GM18909 (cell line): ENCODE measurements around the gene JOSD2.

Experiments used
- ATAC-seq: cut with Tn5 transposase; IDR thresholded peaks from one replicate; pipeline ENCODE4 v1.9.1; 2021; ENCODE audit warnings: mild to moderate bottlenecking; ENCODE audit not compliant: unreplicated experiment, poor library complexity

Gene JOSD2

DNA sequence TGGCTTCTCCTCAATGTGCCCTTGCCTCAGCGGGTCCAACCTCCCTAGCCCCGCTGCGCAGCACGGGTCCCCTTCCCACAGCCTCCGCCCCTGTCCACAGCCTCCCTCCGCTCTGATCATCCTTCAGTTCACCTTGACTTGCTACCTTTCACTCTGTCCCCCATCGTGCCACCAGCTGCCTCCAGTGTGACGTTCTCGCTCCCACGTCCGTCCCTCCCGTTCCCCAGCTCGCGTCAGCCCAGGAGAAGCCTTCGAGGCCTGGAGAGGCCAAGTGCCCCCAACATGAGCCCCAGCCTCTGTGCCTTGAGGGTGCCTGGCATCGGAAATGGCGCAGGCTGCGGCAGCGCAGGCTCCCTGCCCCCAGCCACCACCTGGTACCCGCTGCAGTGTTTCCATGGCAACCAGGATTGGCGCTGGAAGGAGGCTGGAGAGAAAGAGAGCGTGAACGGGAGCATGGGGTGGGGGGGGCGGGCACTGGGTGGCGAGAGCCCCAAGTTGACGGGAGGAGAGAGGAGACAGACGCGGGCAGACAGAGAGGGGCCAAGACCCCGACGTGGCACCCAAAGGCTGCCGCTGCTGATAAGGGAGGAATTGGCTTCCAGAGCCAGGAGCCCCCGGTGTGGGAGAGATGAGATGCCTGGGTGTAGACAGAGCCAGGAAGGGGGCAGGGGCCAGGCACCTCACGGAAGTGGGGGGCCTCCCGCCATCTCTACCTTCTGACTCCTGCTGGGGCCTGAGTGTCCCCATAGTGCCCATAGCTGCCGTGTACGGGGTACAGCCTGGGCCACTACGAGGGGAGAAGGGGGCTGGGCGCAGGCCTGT, 3.6 kb upstream of the JOSD2 start:
- ATAC-seq: no peak

DNA sequence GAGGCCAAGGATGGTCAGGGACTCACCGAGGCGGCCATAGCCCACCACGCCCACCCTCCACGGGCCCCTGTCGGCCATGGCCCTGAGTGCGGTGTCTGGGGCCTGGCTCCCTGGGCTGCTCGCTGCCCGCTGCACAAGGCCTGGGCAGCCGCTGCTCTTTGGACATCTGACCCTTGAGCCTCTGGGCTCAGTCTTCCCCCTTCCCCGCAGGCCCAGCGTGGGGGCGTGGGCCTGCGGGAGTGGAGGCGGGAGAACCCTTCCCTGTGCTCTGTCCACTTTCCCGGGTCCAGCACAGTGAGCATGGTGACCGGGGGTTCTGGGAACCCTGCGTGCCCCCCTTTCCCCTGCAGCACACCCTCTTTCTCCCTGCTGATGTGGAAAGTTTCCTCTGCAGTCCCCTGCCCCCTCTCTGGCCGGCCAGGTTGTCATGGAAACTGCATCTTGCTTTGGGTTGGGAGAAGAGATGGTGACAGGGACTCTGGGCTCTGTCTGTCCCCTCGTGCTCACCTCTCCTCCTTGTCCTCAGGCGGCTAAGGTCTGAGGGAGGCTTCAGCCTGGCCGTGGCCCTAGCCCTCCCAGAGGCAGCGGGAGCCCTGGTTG, 2.9 kb upstream of the JOSD2 start, which contains the start of gene ASPDH:
Gene ASPDH (minus strand): TSS at position 168 of the 600 bp plus-strand sequence. CDS start 90 bp downstream, at position 78.
- no peak for ATAC-seq

- ATAC-seq: no peak
Measured at GRCh38 chr19:50512999-50513745, 2.2 kb upstream of the JOSD2 start.

- ATAC-seq: no peak
Measured at GRCh38 chr19:50512112-50512998, 1.4 kb upstream of the JOSD2 start.

DNA sequence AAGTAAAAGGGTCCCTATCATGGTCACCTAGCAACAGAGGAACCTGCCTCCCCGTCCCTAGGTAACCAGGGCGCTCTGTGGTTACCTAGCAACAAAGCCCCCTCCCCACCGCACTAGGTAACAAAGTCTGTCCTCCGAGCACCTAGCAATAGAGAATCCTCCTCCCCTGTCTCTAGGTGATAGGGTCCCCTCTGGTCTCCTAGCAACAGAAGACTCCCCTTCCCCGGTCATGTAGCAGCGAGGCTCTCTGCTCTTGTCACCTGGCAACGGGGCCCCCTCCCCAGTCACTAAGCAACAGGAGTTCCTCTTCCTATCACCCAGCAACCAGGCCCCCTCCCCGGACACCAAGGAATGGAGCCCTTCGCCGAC, 307 bp downstream of the JOSD2 start:
- ATAC-seq: no peak

DNA sequence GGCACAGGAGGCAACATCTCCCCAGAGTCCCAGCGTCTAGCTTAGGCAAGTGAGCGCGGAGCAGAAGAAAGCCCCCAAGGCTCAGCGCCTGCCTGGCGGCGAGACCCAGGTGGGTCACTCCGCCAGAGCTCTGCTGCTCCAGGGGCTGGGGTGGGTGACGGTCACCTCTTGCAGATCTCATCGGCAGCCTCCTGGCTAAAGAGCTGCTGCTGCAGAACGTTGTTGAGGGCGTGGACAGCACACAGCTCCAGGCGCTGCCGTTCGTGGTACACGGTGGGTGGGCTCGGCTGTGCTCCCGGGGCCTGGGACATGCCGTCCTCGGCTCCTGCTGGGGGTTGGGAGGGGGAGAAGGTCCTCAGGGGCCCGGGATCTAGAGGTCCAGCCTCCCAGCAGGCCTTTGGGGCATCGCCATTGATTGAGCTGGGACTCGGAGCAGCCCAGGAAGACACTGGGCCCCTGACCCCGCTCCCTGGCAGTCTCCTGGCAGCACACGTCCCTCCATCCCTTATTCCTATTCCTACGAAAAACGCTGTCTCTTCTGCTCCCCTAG, 795 bp downstream of the JOSD2 start:
- no peak for ATAC-seq

GRCh38 chr19:50509366-50509765, 1.6 kb downstream of the JOSD2 start:
- ATAC-seq: no peak

DNA sequence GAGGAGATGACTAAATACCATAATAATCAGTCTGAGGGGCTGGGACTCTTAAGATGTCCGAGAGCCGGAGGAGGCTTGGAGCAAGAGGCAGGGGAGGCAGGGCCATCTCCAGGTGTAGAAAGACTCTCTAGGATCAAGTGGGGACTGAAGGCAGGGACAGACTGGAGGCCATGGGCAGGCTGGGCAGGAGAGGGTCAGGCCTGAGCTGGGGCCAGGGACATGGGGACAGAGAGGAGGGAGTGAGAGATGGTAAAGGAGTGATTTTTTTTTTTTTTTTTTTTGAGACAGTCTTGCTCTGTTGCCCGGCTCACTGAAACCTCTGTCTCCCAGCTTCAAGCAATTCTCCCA, 2.2 kb downstream of the JOSD2 start:
- ATAC-seq: no peak

DNA sequence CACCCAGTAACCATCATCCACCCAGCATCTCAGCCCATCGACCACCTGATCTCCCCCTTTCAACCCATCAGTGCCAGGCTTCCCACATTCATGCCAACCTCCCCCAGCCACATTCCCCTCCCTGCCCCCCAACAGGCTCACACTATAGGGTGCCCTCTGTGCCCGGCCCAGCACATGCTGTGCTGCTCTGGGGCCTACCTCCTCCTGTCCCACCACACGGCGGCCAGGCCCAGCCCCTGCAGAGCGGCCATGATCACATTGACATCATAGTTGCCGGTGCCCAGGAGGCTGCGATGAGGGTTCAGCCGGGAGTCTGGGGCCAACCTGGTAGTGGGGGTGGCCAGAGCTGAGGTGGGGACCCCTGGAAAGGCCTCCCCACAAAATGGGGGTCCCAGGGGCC, 3.6 kb downstream of the JOSD2 start:
- ATAC-seq: no peak

DNA sequence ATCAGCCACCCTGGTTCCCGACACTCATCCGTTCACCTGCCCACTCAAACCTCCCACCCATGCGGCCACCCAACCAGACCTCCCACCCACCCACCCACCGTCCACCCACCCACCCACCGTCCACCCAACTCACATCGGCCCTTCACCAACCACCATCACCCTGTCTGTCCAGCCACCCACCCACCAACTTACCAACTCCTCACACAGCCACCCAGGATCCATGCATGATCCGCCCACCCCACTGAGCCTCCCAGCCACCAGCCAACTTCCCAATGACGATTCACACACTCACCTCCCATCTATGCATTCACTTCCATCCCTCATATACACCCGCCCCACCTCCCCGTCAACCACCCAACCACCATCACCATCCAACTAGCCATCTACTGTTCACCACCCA, 4.3 kb downstream of the JOSD2 start:
- ATAC-seq: no peak

DNA sequence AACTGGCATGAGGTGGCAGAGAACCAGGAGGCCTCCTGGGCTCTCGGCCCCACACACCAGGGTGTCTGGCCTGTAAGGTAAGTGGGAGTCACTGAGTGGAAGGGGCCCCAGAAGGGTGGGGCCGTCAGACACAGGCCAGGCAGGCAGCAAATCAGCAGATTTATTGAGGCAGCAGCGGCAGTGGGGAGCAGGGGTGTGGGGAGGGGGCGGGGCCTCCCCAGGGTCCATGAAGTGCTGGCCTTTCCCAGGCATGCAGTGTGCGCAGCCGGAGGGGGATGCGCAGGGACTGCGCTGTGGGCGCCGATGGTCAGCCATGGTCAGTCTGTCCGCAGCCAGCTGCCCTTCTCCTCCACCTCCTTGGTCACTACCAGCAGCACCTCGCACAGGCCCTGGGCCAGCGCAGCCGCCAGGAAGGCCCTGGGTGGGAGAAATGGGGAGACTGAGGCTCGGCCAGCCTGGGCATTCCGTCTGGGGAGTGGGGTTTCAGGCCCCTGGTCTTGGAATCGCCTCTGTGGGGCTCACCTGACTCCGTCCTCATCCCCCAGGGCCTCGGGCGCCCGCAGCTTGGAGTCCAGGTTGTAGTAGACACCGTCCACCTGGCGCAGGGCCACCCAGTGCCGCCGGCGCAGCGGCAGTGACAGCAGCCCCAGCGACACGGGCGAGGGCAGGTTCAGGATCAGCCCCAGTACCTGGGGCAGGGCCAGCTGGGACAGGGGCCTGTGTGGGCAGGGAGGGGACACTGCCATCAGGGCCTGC, 5.0 kb downstream of the JOSD2 start:
- ATAC-seq: no peak

DNA sequence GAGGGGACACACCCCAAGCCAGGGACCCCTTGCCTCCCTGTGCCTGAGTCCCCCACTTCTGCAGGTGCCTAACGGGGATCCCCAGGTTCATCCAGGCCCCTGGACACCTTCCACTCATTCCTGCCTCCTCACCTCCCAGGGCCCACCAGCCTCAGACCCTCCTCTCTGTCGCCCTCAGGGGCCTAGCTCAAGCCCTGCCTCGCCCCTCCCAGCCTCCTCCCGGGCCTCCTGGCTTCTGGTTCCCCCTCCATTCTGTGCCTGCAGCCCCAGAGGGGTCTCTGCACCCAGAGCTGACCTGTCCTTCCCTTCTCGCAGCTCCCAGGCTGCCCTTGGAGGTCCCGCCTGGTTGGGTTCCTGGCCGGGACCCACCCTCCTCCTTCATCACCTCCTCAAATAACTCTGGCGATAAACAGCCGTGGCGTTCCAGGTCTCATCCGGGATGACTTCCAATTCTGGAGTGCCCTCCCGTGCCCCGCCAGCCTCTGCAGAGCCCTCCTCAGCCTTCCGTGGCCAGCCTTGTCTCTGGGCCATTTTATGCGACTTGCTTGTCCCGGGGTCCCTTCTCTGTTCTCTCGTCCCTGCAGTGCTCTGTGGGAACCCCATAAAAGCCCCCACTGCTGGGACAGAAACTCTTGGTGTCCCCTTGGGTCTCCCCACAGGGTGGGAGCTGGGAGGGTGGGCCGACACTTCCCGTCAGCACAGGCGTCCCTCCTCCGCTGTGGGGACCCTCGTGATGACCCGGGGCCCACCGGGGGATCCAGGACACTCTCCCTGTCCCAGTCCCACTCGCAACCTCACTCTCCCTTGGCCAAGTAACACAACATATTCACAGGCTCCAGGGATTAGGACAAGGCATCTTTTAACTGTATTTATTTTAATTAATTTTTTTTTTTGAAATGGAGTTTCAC, 9.2 kb downstream of the JOSD2 start:
- no peak for ATAC-seq

- ATAC-seq: no peak
Measured at GRCh38 chr19:50501186-50501567, 9.8 kb downstream of the JOSD2 start.

DNA sequence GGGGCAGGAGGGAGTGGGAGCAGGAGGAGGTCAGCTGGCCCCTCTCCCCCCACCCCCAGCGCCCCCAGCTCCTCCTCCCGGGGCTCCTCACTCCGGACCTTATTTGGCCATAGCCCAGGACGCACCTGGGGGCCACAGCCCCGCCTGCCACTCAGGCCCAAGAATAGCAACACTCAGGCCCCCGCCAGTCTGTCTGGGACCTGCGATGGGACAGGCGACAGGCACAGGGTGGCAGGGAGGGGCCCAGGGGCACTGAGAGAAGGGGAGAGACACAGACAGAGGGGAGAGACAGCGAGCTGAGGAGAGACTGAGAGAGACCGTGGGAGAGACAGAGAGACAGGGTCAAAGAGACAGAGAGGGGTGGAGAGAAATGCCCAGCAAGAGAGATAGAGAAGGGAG, 10.2 kb downstream of the JOSD2 start:
- ATAC-seq: no peak

DNA sequence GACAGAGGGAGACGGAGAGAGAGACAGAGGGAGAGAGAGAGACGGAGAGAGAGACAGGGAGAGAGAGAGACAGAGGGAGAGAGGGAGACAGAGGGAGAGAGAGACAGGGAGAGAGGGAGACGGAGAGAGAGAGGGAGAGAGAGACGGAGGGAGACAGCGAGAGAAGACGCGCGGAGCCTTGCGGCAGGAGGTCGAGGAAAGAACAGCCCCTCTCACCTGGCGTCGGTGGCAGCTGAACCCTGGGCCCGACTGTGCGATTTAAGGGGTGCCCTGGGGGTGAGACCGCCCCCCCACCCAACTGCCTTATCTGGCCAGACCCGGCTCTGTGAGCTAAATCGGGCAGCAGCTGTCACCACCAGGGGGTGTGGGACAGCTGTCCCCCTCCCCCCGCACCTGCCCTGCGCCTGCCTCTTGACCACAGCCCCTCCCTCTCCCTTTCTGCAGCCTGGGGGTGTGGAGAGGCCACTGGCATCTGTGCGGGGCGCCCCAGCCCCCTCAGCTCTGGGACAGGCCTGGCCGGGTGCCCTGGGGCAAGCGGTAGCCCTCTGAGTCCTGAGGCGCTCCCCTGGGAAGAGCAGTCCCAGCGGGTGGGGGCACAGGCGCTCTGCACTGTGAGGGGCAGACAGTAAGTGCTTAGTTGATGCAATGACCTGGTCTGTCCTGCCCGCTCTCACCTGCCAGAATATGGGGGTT, 10.8 kb downstream of the JOSD2 start:
- no peak for ATAC-seq

DNA sequence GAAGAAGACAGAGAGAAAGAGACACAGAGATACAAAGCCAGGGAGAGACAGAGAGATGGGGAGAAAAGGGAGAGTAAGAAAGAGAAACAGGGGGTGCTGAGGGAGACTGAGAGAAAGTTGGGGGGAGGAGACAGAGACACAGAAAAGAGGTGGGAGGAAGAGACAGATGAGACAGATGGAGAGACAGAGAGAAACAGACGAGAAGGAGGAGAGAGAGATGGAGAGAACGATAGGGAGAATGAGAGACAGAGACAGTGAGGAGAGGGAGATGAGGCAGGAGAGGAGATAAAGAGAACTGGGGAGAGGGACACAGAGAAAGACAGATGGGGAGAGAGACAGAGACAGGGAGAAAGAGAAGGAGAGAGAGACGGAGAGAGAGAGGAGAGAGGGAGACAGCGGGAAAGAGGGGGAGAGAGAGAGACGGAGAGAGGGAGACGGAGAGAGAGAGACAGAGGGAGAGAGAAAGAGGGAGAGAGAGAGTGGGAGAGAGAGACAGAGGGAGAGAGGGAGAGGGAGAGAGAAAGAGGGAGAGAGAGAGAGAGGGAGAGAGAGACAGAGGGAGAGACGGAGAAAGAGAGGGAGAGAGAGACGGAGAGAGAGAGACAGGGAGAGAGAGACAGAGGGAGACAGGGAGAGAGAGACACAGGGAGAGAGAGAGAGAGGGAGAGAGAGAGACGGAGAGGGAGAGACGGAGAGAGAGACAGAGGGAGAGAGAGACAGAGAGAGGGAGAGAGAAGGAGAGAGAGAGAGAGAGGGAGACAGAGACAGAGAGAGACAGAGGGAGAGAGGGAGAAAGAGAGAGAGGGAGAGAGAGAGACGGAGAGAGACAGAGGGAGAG, 12.6 kb downstream of the JOSD2 start:
- no peak for ATAC-seq

- no peak for ATAC-seq
Measured at GRCh38 chr19:50497022-50497405, 14.0 kb downstream of the JOSD2 start.
